NB4 (cell line): ENCODE data around the gene TMEM131L.

Experiments used
- POLR2A ChIP-seq: IDR thresholded peaks from 2 replicates; pipeline ENCODE4 v1.6.1; 2011; ENCODE audit warnings: mild to moderate bottlenecking; ENCODE audit not compliant: insufficient read length; ENCODE audit errors: extremely low read depth
- TF ChIP-seq, protein P1 (sequence below): IDR thresholded peaks from one replicate; pipeline ENCODE4 v1.5.1; 2012; ENCODE audit warnings: low read depth, low read length

GRCh38 chr4:153638011-153638410 lies 171.9 kb downstream of the TMEM131L start:
- TF ChIP-seq, protein P1, sequence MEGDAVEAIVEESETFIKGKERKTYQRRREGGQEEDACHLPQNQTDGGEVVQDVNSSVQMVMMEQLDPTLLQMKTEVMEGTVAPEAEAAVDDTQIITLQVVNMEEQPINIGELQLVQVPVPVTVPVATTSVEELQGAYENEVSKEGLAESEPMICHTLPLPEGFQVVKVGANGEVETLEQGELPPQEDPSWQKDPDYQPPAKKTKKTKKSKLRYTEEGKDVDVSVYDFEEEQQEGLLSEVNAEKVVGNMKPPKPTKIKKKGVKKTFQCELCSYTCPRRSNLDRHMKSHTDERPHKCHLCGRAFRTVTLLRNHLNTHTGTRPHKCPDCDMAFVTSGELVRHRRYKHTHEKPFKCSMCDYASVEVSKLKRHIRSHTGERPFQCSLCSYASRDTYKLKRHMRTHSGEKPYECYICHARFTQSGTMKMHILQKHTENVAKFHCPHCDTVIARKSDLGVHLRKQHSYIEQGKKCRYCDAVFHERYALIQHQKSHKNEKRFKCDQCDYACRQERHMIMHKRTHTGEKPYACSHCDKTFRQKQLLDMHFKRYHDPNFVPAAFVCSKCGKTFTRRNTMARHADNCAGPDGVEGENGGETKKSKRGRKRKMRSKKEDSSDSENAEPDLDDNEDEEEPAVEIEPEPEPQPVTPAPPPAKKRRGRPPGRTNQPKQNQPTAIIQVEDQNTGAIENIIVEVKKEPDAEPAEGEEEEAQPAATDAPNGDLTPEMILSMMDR = no peak
- no peak for TF ChIP-seq POLR2A
